Osteoblast (primary cell): Measurements from ENCODE around the gene PRSS21. TPM values are rescaled to one million over a fixed set of nuclear protein-coding genes. Genes with fewer than 3 reads are reported as not detected.
A peak's percentile ranks its signal among the peaks of the same experiment; 100 is the strongest.

Source experiments
- DNase-seq: peaks from one replicate; pipeline ENCODE4 v3.0.0; 2011; ENCODE audit warnings: low spot score, mixed read lengths; ENCODE audit not compliant: insufficient read length; ENCODE audit errors: missing footprints
- H2AFZ ChIP-seq: 2 replicates; pipeline ENCODE4 v1.6.0; 2011; ENCODE audit warnings: mild to moderate bottlenecking, low read length
- H3K27ac ChIP-seq: 2 replicates; pipeline ENCODE4 v1.5.1; 2011; ENCODE audit warnings: mild to moderate bottlenecking, low read depth, low read length, moderate library complexity
- H3K27me3 ChIP-seq: 2 replicates; pipeline ENCODE4 v1.6.0; 2012; ENCODE audit warnings: mild to moderate bottlenecking, control low read depth, inconsistent platforms, low read length, moderate library complexity; ENCODE audit not compliant: insufficient read depth
- H3K36me3 ChIP-seq: 2 replicates; pipeline ENCODE4 v1.5.1; 2011; ENCODE audit warnings: mild to moderate bottlenecking, low read length, control low read depth, moderate library complexity; ENCODE audit not compliant: insufficient read depth
- H3K4me1 ChIP-seq: 2 replicates; pipeline ENCODE4 v1.5.1; 2011; ENCODE audit warnings: mild to moderate bottlenecking, low read length, control low read depth, moderate library complexity; ENCODE audit not compliant: insufficient read depth
- H3K4me2 ChIP-seq: 2 replicates; pipeline ENCODE4 v1.6.0; 2011; ENCODE audit warnings: mild to moderate bottlenecking, low read length; ENCODE audit not compliant: insufficient read depth
- H3K4me3 ChIP-seq: fragments of 200-600 bp; sonication (generic); 3 replicates; pipeline ENCODE4 v1.5.1; 2012; ENCODE audit warnings: mild to moderate bottlenecking, low read length, inconsistent platforms; ENCODE audit not compliant: insufficient read depth
- H3K79me2 ChIP-seq: 2 replicates; pipeline ENCODE4 v1.6.0; 2012; ENCODE audit warnings: mild to moderate bottlenecking, low read length, control low read depth, inconsistent platforms; ENCODE audit not compliant: insufficient read depth
- H3K9me3 ChIP-seq: 2 replicates; pipeline ENCODE4 v1.5.1; 2011; ENCODE audit warnings: low read depth, low read length, control low read depth
- H4K20me1 ChIP-seq: 2 replicates; pipeline ENCODE4 v1.6.0; 2012; ENCODE audit warnings: mild to moderate bottlenecking, low read length, control low read depth; ENCODE audit not compliant: insufficient read depth
- total RNA-seq: library from RNA; depleted of rRNA; stranded (reverse); fragments of >200 nt; gene quantifications from 2 replicates; pipeline ENCODE4 v1.2.3, GENCODE V29; 2012
- TF ChIP-seq, protein P1 (sequence below): IDR thresholded peaks from 2 replicates; pipeline ENCODE4 v1.5.1; 2011; ENCODE audit warnings: mild to moderate bottlenecking, low read depth, low read length, moderate library complexity; ENCODE audit errors: extremely low read depth

Gene PRSS21
- total RNA-seq, 1 donor: not detected

DNA sequence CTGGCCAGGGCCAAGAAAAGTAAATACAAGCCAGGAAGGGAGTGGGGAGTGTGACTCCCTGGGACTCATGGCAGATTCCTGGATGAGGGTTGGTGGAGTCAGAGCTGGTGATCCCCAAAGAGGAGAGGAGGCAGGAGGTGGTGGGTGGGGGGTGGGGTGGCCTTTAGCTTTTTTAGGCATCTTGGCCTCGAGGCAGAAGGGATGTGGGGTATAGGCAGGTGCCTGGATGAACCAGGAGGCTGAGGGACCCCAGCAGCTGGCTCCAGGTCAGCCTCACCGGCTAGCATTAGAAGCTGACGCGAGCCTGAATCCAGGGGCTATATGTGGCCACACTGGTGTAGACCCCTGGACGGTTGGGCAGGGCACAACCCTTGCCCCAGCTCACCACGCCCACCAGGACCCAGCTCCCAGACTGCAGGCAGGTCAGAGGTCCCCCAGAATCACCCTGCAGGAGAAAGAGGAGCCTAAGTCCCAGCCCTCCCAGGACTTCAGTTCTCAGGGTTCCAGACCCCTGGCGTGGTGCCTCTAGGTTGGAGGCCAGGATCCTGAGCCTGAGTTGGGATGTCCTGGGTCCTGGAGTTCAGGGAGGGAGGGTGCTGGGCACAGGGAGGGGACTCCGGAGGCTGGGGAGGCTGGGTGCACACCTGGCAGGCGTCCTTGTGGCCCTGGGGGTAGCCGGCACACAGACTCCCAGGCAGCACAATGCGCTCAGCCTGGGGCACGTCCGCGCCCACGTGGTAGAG, 32.5 kb upstream of the PRSS21 start:
- no peaks in the 10 kb centered on the region for H3K9me3 ChIP-seq
- H3K4me1 ChIP-seq: no peaks in the 10 kb centered on the region
- TF ChIP-seq, protein P1, sequence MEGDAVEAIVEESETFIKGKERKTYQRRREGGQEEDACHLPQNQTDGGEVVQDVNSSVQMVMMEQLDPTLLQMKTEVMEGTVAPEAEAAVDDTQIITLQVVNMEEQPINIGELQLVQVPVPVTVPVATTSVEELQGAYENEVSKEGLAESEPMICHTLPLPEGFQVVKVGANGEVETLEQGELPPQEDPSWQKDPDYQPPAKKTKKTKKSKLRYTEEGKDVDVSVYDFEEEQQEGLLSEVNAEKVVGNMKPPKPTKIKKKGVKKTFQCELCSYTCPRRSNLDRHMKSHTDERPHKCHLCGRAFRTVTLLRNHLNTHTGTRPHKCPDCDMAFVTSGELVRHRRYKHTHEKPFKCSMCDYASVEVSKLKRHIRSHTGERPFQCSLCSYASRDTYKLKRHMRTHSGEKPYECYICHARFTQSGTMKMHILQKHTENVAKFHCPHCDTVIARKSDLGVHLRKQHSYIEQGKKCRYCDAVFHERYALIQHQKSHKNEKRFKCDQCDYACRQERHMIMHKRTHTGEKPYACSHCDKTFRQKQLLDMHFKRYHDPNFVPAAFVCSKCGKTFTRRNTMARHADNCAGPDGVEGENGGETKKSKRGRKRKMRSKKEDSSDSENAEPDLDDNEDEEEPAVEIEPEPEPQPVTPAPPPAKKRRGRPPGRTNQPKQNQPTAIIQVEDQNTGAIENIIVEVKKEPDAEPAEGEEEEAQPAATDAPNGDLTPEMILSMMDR: no peak
- DNase-seq: peak; percentile 57
- no peak overlapping the region for H3K4me2 ChIP-seq
- peaks cover 45% of the 10 kb centered on the region for H3K27me3 ChIP-seq
- no peak overlapping the region for H2AFZ ChIP-seq
- H3K4me3 ChIP-seq: no peak overlapping the region
- H3K27ac ChIP-seq: no peak overlapping the region
- H3K79me2 ChIP-seq: no peaks in the 10 kb centered on the region
- H4K20me1 ChIP-seq: no peaks in the 10 kb centered on the region
- H3K36me3 ChIP-seq: no peaks in the 10 kb centered on the region

DNA sequence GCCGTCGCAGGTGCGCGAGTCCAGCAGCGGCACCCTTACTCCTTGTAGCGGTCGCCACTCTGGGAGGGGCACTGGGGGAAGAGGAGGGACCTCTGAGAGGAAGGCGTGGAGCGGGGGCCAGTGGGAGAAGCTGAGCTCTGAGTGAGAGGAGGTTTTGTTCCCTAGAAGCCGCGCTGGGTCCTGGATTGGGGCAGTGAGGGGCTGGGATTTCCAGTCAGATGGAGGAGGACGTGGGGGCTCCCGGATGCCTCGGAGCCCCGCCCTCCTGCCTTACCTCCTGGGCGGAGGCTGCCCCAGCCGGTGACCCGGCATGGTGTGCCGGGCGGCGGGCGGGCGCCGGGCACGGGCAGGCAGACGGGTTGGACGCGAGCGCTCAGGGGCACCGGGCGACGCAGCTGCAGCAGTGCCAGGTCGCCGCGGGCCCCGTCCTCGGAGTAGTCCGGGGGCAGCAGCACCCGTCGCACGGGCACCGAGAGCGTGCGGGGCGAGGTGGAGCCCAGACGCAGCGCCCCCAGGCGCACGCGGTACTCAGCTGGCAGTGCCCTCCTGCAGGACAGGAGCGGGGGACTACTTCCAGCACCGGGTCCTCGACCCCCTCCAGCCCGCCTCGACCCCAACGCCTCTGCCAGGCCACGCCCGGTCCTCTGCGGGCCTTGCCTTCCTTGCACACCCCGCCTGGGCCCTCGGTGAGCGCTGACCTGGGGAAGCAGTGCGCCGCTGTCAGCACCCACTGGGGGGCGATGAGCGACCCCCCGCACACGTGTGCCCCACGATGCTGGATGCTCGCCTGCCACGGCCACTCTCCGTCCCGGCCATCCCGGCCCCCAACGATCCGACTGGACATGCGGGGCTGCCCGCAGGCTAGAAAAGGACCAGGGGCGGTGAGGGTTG, 31.7 kb upstream of the PRSS21 start:
- peaks cover 50% of the 10 kb centered on the region for H3K27me3 ChIP-seq

DNA sequence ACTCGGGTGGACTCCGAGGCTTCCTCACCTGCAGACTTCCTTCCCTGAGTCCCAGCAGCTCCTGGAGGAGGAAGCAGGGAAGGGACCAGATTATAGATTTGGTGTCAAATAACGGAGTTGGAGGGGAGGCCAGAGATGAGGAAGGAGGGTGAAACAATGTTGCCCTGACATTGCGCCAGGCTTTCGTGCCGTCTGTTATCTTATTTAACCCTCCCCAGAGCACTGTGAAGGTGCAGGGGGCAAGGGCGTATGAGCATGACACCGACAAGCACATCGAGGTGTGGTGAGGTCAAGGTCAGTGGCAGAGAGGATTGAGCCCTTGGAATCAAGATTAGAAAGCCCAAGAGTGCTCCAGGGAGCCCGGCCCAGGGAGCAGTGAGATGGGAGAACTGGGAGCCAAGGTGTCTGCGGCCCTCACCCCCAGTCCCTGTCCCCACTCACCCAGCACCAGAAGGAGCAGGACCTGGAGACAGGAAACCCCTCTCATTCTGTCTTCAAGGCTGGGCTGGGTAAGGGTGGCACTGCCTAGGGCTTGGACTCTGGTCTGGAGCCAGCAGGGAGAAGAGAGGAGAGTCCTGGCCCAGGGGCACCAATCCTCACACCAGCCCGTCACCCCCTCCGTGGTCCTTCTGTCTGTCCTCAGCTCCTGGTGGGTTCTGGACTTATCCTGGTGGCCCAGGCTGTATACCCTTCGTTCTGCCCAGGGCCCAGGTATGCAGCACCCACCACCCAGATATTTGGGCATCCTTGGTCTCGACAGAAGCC, 30.8 kb upstream of the PRSS21 start:
- TF ChIP-seq, protein P1: no peak
- Histone ChIP-seq H3K36me3 (no peaks in the 10 kb centered on the region), H3K4me1 (no peaks in the 10 kb centered on the region), H4K20me1 (no peaks in the 10 kb centered on the region), H3K9me3 (no peaks in the 10 kb centered on the region), H3K4me2 (no peak overlapping the region), H2AFZ (no peak overlapping the region), H3K79me2 (no peaks in the 10 kb centered on the region), H3K4me3 (no peak overlapping the region), H3K27ac (no peak overlapping the region), H3K27me3 (peaks cover 59% of the 10 kb centered on the region)
- DNase-seq: peak; percentile 79

More for the DNA sequence above, 31.7 kb upstream of the PRSS21 start:
- H3K4me1 ChIP-seq: no peaks in the 10 kb centered on the region
- no peak overlapping the region for H2AFZ ChIP-seq
- H3K36me3 ChIP-seq: no peaks in the 10 kb centered on the region
- peak; percentile 81 for DNase-seq
- H3K27ac ChIP-seq: no peak overlapping the region
- H3K79me2 ChIP-seq: no peaks in the 10 kb centered on the region
- H4K20me1 ChIP-seq: no peaks in the 10 kb centered on the region
- H3K9me3 ChIP-seq: no peaks in the 10 kb centered on the region
- H3K4me3 ChIP-seq: no peak overlapping the region
- H3K4me2 ChIP-seq: no peak overlapping the region
- TF ChIP-seq, protein P1: no peak

DNA sequence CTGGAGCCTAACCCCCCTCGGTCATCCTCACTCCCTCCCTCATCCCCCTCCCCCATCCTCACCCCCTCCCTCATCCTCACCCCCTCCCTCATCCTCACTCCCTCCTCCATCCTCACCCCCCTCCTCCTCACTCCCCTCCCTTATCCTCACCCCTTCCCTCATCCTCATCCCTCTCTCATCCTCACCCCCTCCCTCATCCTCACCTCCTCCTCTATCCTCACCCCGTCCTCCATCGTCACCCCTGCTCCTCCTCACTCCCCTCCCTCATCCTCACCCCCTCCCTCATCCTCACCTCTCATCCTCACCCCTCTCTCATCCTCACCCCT, 30.2 kb upstream of the PRSS21 start:
- H3K36me3 ChIP-seq: no peaks in the 10 kb centered on the region
- no peak overlapping the region for H2AFZ ChIP-seq
- no peaks in the 10 kb centered on the region for H3K9me3 ChIP-seq
- H3K4me2 ChIP-seq: no peak overlapping the region
- DNase-seq: no peak
- no peak overlapping the region for H3K4me3 ChIP-seq
- TF ChIP-seq, protein P1: no peak
- H3K79me2 ChIP-seq: no peaks in the 10 kb centered on the region
- no peak overlapping the region for H3K27ac ChIP-seq
- no peaks in the 10 kb centered on the region for H4K20me1 ChIP-seq
- peaks cover 62% of the 10 kb centered on the region for H3K27me3 ChIP-seq
- no peaks in the 10 kb centered on the region for H3K4me1 ChIP-seq
